ENCODE measurements around the gene PIWIL4.
A peak's percentile ranks its signal among the peaks of the same experiment; 100 is the strongest.
"Not testable (repeated sequence)": the region's sequence is repeated elsewhere in the genome, so short reads cannot be mapped to it uniquely, and the experiment has no call there.

PIWIL4 gene

GRCh38 chr11:94549146-94549545 is 18.0 kb upstream of the PIWIL4 start:
- no peak for DNase-seq

GRCh38 chr11:94550513-94550912 is 16.7 kb upstream of the PIWIL4 start:
- no peak for DNase-seq

- DNase-seq: peak; percentile 15
Observed at GRCh38 chr11:94553938-94554337, 13.2 kb upstream of the PIWIL4 start.

- DNase-seq: not testable (repeated sequence)
Observed at GRCh38 chr11:94555752-94556329, 11.3 kb upstream of the PIWIL4 start.

- no peak for DNase-seq
Observed at GRCh38 chr11:94557421-94557820, 9.7 kb upstream of the PIWIL4 start.

- DNase-seq: no peak
Observed at GRCh38 chr11:94557992-94558391, 9.2 kb upstream of the PIWIL4 start.

- no peak for DNase-seq
Observed at GRCh38 chr11:94558468-94558867, 8.7 kb upstream of the PIWIL4 start.

GRCh38 chr11:94558932-94559331 is 8.2 kb upstream of the PIWIL4 start:
- DNase-seq: no peak

GRCh38 chr11:94559361-94559760 is 7.8 kb upstream of the PIWIL4 start:
- DNase-seq: no peak

- no peak for DNase-seq
Observed at GRCh38 chr11:94560834-94561233, 6.3 kb upstream of the PIWIL4 start.

- no peak for DNase-seq
Observed at GRCh38 chr11:94563176-94563847, 3.9 kb upstream of the PIWIL4 start.

- DNase-seq: no peak
Observed at GRCh38 chr11:94563848-94564467, 3.2 kb upstream of the PIWIL4 start.

GRCh38 chr11:94568200-94568599 is 1.0 kb downstream of the PIWIL4 start:
- DNase-seq: no peak

- DNase-seq: no peak
Observed at GRCh38 chr11:94568717-94569116, 1.5 kb downstream of the PIWIL4 start.

GRCh38 chr11:94572975-94573374 is 5.8 kb downstream of the PIWIL4 start:
- DNase-seq: not testable (repeated sequence)

GRCh38 chr11:94574193-94574961 is 7.2 kb downstream of the PIWIL4 start:
- DNase-seq: no peak

- DNase-seq: no peak
Observed at GRCh38 chr11:94576306-94576705, 9.1 kb downstream of the PIWIL4 start.

GRCh38 chr11:94577841-94578240 is 10.7 kb downstream of the PIWIL4 start:
- no peak for DNase-seq

GRCh38 chr11:94581926-94582325 is 14.8 kb downstream of the PIWIL4 start:
- DNase-seq: no peak

GRCh38 chr11:94583213-94583865 is 16.2 kb downstream of the PIWIL4 start:
- peak; percentile 9 for DNase-seq

- no peak for DNase-seq
Observed at GRCh38 chr11:94583866-94584500, 16.8 kb downstream of the PIWIL4 start.

GRCh38 chr11:94584978-94585377 is 17.8 kb downstream of the PIWIL4 start:
- no peak for DNase-seq

- DNase-seq: no peak
Observed at GRCh38 chr11:94585399-94585798, 18.2 kb downstream of the PIWIL4 start.

All from NCI-H1092 (cell line).